ENCODE measurements around the gene ENDOG. TPM values are rescaled to one million over a fixed set of nuclear protein-coding genes. Genes with fewer than 3 reads are reported as not detected.

The ENDOG gene
- total and polyA plus RNA-seq, 2 donors (not counting 1 experiment from before 2014, with no cell fraction given) = 5.2 to 15.5 TPM

DNA sequence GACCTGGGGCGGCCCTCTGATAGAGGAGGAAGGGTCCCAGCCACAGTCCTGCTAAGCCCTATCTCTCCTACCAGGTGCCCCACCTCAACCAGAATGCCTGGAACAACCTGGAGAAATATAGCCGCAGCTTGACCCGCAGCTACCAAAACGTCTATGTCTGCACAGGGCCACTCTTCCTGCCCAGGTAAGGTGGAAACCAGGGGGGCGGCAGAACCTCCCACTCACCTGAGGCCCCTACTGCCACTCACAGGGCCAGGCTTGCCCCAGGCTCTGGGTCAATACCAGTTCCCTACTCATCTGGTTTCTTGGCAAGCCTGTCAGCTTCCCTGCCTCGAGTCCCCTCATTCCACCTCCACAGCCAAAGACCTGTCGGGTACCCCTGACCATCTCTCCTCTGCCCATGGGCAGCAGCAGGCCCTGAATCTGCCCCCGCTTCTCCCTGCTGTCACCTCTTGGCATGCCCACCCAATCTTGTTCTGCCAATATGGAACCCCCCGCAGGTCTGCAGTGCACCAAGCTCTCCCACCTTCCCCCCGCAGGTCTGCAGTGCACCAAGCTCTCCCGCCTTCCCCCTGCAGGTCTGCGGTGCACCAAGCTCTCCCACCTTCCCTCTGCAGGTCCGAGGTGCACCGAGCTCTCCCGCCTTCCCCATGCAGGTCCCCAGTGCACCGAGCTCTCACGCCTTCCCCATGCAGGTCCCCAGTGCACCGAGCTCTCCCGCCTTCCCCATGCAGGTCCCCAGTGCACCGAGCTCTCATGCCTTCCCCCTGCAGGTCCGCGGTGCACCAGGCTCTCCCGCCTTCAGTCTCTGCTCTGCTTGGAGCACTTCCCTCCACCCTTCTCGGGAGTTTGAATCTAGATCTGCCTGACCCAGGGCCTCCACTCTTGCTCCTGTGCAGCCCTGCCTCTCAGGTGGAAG is 2.6 kb downstream of the ENDOG start:
- Histone ChIP-seq H4K20me1 (ENCODE audit: control insufficient read depth, extremely low read depth, insufficient read depth, low read length) (no peaks in the 10 kb centered on the region), H3K9me3 (ENCODE audit: control insufficient read depth, insufficient read depth, low read depth, low read length) (no peaks in the 10 kb centered on the region), H3K27ac (ENCODE audit: insufficient read depth, low read length) (no peak overlapping the region), H3K9ac (ENCODE audit: insufficient read depth, low read length) (no peak overlapping the region), H2AFZ (ENCODE audit: low read length) (no peak overlapping the region), H3K79me2 (ENCODE audit: control insufficient read depth, insufficient read depth, low read length) (peaks cover 2% of the 10 kb centered on the region), H3K4me2 (ENCODE audit: extremely low read depth, insufficient read depth, low read length) (no peak overlapping the region), H3K36me3 (ENCODE audit: control insufficient read depth, insufficient read depth, low read length) (peaks cover 20% of the 10 kb centered on the region), H3K4me1 (ENCODE audit: control insufficient read depth, extremely low read depth, insufficient read depth, low read length) (peaks cover 7% of the 10 kb centered on the region), H3K27me3 (ENCODE audit: control insufficient read depth, insufficient read depth, low read length) (no peaks in the 10 kb centered on the region), H3K4me3 (replicated peaks in 1 of 4; ENCODE audit: control extremely low read depth in 1 of 4, insufficient read depth in 1 of 4, low read depth in 3 of 4, low read length in 4 of 4) (no peak overlapping the region)
- TF ChIP-seq CTCF (conservative IDR thresholded peaks at IDR 0.05 in 1 of 2, IDR thresholded peaks at IDR 0.05 in 1 of 2; ENCODE audit: low read depth in 1 of 2, low read length in 2 of 2) (no peak), EZH2 (IDR thresholded peaks at IDR 0.05; ENCODE audit: low read length, missing control alignments) (no peak)
- no peak for DNase-seq (ENCODE audit: low read depth in 2 of 2)

DNA sequence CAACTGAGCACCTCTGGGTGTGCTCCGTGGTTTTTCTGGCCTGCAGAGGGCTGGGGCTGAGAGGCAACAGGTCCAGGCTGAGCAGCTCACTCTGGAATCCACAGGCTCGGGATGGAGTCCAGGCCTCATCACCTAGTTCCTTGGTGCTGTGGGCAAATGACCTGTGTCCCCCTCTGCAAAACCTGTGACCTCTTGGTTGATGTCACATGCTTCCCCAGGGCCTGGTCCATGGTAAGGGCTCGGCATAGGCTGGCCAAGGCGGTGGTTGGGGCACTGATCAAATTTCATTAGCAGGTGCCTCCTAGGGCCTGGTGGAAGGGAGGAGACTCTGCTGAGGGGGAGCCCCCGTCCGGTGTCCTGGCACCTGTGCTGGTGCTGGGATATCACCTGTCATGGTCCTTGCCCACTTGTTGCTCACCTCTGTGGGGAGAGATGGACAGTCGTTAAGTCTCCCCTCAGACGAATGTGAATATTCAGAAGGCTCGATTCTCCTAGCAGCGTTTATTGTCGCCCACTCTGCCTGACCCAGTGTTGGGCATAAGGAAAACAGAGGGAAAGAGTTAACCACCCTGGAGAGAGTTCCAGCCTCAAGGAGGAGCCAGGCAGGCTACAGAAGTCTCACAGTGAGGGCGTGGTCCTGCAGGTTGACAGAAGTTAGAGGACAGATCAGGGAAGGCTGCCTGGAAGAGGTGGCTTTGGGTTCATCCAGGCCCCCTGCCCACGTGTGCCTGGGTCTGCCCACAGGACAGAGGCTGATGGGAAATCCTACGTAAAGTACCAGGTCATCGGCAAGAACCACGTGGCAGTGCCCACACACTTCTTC is 3.5 kb downstream of the ENDOG start:
- H3K36me3 ChIP-seq (ENCODE audit: control insufficient read depth, insufficient read depth, low read length) = peaks cover 24% of the 10 kb centered on the region
- H3K4me1 ChIP-seq (ENCODE audit: control insufficient read depth, extremely low read depth, insufficient read depth, low read length) = peaks cover 7% of the 10 kb centered on the region
- no peak overlapping the region for H3K9ac ChIP-seq (ENCODE audit: insufficient read depth, low read length)
- no peak overlapping the region for H3K27ac ChIP-seq (ENCODE audit: insufficient read depth, low read length)
- TF ChIP-seq EZH2 (IDR thresholded peaks at IDR 0.05; ENCODE audit: low read length, missing control alignments) (no peak), CTCF (conservative IDR thresholded peaks at IDR 0.05 in 1 of 2, IDR thresholded peaks at IDR 0.05 in 1 of 2; ENCODE audit: low read depth in 1 of 2, low read length in 2 of 2) (no peak)
- peaks cover 2% of the 10 kb centered on the region for H3K79me2 ChIP-seq (ENCODE audit: control insufficient read depth, insufficient read depth, low read length)
- no peak overlapping the region for H3K4me3 ChIP-seq (replicated peaks in 1 of 4; ENCODE audit: control extremely low read depth in 1 of 4, insufficient read depth in 1 of 4, low read depth in 3 of 4, low read length in 4 of 4)
- no peak overlapping the region for H2AFZ ChIP-seq (ENCODE audit: low read length)
- DNase-seq (ENCODE audit: low read depth in 2 of 2) = no peak
- no peak overlapping the region for H3K4me2 ChIP-seq (ENCODE audit: extremely low read depth, insufficient read depth, low read length)
- H4K20me1 ChIP-seq (ENCODE audit: control insufficient read depth, extremely low read depth, insufficient read depth, low read length) = no peaks in the 10 kb centered on the region
- H3K9me3 ChIP-seq (ENCODE audit: control insufficient read depth, insufficient read depth, low read depth, low read length) = no peaks in the 10 kb centered on the region
- H3K27me3 ChIP-seq (ENCODE audit: control insufficient read depth, insufficient read depth, low read length) = no peaks in the 10 kb centered on the region

GRCh38 chr9:128822407-128823042 is 4.2 kb downstream of the ENDOG start:
- peaks cover 26% of the 10 kb centered on the region for H3K36me3 ChIP-seq (ENCODE audit: control insufficient read depth, insufficient read depth, low read length)

More at GRCh38 chr9:128822407-128823042, 4.2 kb downstream of the ENDOG start:
- Histone ChIP-seq H3K4me1 (ENCODE audit: control insufficient read depth, extremely low read depth, insufficient read depth, low read length) (peaks cover 7% of the 10 kb centered on the region), H3K27ac (ENCODE audit: insufficient read depth, low read length) (no peak overlapping the region), H3K4me3 (replicated peaks in 1 of 4; ENCODE audit: control extremely low read depth in 1 of 4, insufficient read depth in 1 of 4, low read depth in 3 of 4, low read length in 4 of 4) (no peak overlapping the region), H3K4me2 (ENCODE audit: extremely low read depth, insufficient read depth, low read length) (no peak overlapping the region), H2AFZ (ENCODE audit: low read length) (no peak overlapping the region), H3K79me2 (ENCODE audit: control insufficient read depth, insufficient read depth, low read length) (peaks cover 2% of the 10 kb centered on the region), H3K27me3 (ENCODE audit: control insufficient read depth, insufficient read depth, low read length) (no peaks in the 10 kb centered on the region), H4K20me1 (ENCODE audit: control insufficient read depth, extremely low read depth, insufficient read depth, low read length) (no peaks in the 10 kb centered on the region), H3K9ac (ENCODE audit: insufficient read depth, low read length) (no peak overlapping the region), H3K9me3 (ENCODE audit: control insufficient read depth, insufficient read depth, low read depth, low read length) (no peaks in the 10 kb centered on the region)
- TF ChIP-seq CTCF (conservative IDR thresholded peaks at IDR 0.05 in 1 of 2, IDR thresholded peaks at IDR 0.05 in 1 of 2; ENCODE audit: low read depth in 1 of 2, low read length in 2 of 2) (no peak), EZH2 (IDR thresholded peaks at IDR 0.05; ENCODE audit: low read length, missing control alignments) (no peak)
- no peak for DNase-seq (ENCODE audit: low read depth in 2 of 2)
